Naive thymus-derived CD8-positive, alpha-beta T cell (primary cell): ENCODE results near the gene ISYNA1. TPM values are rescaled to one million over a fixed set of nuclear protein-coding genes. Genes with fewer than 3 reads are reported as not detected.

ENCODE experiments used
- ATAC-seq, 2 donors: fragments of 150-1000 bp; cut with Tn5 transposase in 1 of 2; sonication (Bioruptor Pico), chemical (Tn5 transposase) in 1 of 2; 1 replicate in 1 of 2; 2 replicates in 1 of 2; pipeline ENCODE4 v1.10.0; 2021; ENCODE audit warnings: mild to moderate bottlenecking in 2 of 2, moderate library complexity in 2 of 2
- POLR2A ChIA-PET: fragments of 350-600 bp; sonication (Branson Sonifier 250); formaldehyde crosslinking; loops from one replicate; lab custom pipeline; 2021; ENCODE audit warnings: antibody characterized with exemption; lab: Charles Lee
- DNase-seq, 10 donors: peaks; one replicate each; pipeline versions ENCODE4 v3.0.0 to v3.0.0-alpha.2; 2020 to 2022
- H3K27ac Mint-ChIP-seq, 10 donors: one replicate each; pipeline ENCODE4 v1.8.0; 2020 to 2022; ENCODE audit warnings: mild to moderate bottlenecking in 10 of 10, mixed read lengths in 10 of 10, moderate library complexity in 4 of 10, inconsistent platforms in 1 of 10
- H3K27me3 Mint-ChIP-seq, 5 donors: one replicate each; pipeline ENCODE4 v1.8.0; 2021 to 2022; ENCODE audit warnings: mixed read lengths in 5 of 5
- H3K36me3 Mint-ChIP-seq, 3 donors: one replicate each; pipeline ENCODE4 v1.8.0; 2020 to 2022; ENCODE audit warnings: mixed read lengths in 3 of 3, mild to moderate bottlenecking in 2 of 3, inconsistent platforms in 1 of 3
- H3K4me1 Mint-ChIP-seq, 4 donors: one replicate each; pipeline ENCODE4 v1.8.0; 2021 to 2022; ENCODE audit warnings: mixed read lengths in 4 of 4
- H3K4me3 Mint-ChIP-seq, 10 donors: one replicate each; pipeline ENCODE4 v1.8.0; 2020 to 2022; ENCODE audit warnings: mild to moderate bottlenecking in 10 of 10, mixed read lengths in 10 of 10, moderate library complexity in 6 of 10, inconsistent platforms in 1 of 10
- H3K9me3 Mint-ChIP-seq, 9 donors: one replicate each; pipeline ENCODE4 v1.8.0; 2020 to 2022; ENCODE audit warnings: mixed read lengths in 9 of 9, mild to moderate bottlenecking in 3 of 9, inconsistent platforms in 1 of 9, moderate library complexity in 1 of 9
- polyA plus RNA-seq, 3 donors: library from polyadenylated mRNA; unstranded; fragments of 300-500 nt; fragmentation: Illumina TruSeq; gene quantifications; one replicate each; pipeline ENCODE4 v1.2.3, GENCODE V29; 2021
- total RNA-seq, 8 experiments: library from RNA in 2 of 8; stranded (reverse) in 2 of 8; gene quantifications; one replicate each; pipeline ENCODE4 v1.2.3 and lab custom pipeline; 2021 to 2026

The ISYNA1 gene
- total and polyA plus RNA-seq, 5 experiments from 2014 or later = 28.3 to 63.7 (median 53.2) TPM

DNA sequence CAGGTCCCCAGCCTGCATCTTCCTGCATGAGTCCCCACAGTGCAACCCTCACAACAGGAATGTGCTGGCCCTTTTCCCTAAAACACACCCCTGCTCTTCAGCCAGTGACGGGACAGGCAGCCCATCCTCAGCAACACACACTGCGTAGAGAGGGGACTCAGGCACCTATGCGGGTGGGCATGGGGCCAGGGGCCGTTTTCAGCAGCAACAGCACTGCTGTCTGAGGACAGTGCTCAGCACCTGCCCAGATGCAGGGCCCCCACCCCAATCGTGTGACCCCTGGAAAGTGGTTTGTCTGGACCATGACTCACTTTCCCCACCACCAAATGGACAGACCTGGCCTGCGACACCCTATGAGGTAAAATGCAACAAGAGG is 28.0 kb upstream of the ISYNA1 start:
- Mint-ChIP-seq H3K36me3 (peaks cover 0 to 29% (median 2%) of the 10 kb centered on the region in 3 donors), H3K4me3 (no peak overlapping the region), H3K27ac (no peak overlapping the region), H3K27me3 (no peaks in the 10 kb centered on the region), H3K4me1 (peaks cover 12 to 35% (median 20%) of the 10 kb centered on the region in 4 donors), H3K9me3 (no peaks in the 10 kb centered on the region)
- POLR2A ChIA-PET = interaction anchor here (0.5 kb wide), 1 partner anchor 78 kb away, joined by 8 read pairs; no protein-coding TSS in a partner anchor
- DNase-seq (no peak), ATAC-seq (no peak)

DNA sequence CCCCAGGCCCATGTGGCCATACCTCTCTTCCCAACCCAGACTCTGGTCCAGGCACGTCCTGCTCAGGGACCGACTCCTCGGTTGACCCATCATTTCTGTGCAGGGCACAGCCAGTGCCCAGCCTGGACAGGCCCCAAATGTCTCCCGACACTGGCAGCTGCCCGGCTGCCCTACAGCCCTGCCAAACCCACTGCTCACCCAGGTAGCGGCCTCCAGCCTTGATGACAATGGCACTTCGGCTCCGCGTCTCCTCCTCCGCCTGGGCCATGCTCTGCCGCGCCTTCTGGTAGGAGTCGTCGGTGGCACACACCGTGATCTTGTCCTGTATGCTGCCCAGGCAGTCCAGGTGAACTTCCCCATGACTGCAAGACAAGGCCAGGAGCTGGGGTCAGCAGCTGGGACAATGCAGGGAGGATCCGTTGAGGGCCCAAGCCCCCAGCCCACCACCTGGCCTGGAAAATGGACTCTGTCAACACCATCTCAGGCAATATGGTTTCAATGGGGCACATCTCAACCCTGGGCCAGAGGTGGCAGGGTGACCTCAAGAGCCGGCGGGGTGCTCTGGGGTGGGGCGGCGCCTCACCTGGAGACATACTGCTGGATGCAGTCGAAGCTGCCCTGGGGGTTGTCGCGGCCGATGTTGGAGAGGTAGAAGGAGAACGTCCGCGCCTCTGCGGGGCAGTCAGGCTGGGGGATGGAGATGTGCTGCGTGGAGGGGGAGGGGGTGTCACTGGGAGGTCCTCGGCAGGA is 27.5 kb upstream of the ISYNA1 start:
- no peak for DNase-seq
- H3K27ac Mint-ChIP-seq = peak overlapping the region in 4 of 10 donors; percentile 35 to 67 (median 43)
- no peaks in the 10 kb centered on the region for H3K9me3 Mint-ChIP-seq
- H3K27me3 Mint-ChIP-seq = no peaks in the 10 kb centered on the region
- POLR2A ChIA-PET = interaction anchor here (0.5 kb wide), 1 partner anchor 78 kb away, joined by 8 read pairs; no protein-coding TSS in a partner anchor
- peaks cover 0 to 29% (median 2%) of the 10 kb centered on the region in 3 donors for H3K36me3 Mint-ChIP-seq
- H3K4me1 Mint-ChIP-seq = peaks cover 11 to 30% (median 20%) of the 10 kb centered on the region in 4 donors
- ATAC-seq = no peak
- no peak overlapping the region for H3K4me3 Mint-ChIP-seq

DNA sequence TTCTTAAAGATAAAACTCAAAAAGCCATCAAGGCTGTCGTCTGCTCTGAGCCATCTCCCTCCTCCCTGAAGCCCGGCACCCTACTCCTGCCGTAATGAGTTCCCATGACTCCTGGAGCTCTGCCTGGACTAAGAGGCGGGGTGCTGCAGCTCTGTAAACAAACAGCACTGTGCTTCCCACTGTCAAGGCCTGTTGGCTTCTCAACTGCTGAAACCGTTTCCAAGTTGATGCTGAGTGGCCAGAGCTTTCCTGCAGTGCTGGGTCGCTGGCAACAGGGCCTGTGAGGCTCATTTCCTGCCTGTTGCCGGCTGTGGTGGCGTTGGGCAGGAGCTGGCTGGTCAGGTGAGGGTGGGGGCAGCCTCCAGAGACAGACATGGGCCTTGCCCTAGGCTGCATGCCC is 26.7 kb upstream of the ISYNA1 start:
- Mint-ChIP-seq H3K36me3 (peaks cover 0 to 32% (median 2%) of the 10 kb centered on the region in 3 donors), H3K27me3 (no peaks in the 10 kb centered on the region), H3K27ac (no peak overlapping the region), H3K4me3 (no peak overlapping the region), H3K4me1 (peaks cover 7 to 28% (median 19%) of the 10 kb centered on the region in 4 donors), H3K9me3 (no peaks in the 10 kb centered on the region)
- ATAC-seq (no peak), DNase-seq (no peak)
- POLR2A ChIA-PET = no interaction called here

DNA sequence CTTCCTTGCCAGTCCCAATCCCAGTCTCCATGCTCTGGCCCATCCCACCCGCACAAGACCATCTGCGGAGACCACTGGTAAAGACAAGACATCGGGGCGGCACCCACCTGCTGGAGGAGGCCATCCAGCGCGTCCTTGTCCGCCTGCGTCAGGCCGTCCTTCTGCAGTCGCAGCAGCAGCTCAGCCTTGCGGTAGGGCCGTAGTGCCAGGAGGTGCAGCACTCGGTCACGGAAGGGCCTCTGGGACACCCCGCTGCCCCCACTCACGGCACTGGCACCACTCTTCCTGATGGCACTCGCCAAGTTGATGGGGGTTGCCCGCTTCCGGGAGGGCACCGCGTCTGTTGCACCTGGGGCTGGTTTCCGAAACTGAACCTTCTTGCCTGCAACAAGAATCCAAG is 23.5 kb upstream of the ISYNA1 start:
- no peak overlapping the region for H3K4me3 Mint-ChIP-seq
- H3K4me1 Mint-ChIP-seq = peaks cover 2 to 15% (median 10%) of the 10 kb centered on the region in 4 donors
- POLR2A ChIA-PET = interaction anchor here (0.7 to 1.8 kb wide), 3 partner anchors 17 to 42 kb away, joined by 4 read pairs; no protein-coding TSS in a partner anchor
- no peaks in the 10 kb centered on the region for H3K9me3 Mint-ChIP-seq
- H3K27ac Mint-ChIP-seq = peak overlapping the region in 5 of 10 donors; percentile 35 to 85 (median 41)
- ATAC-seq (no peak), DNase-seq (no peak)
- peaks cover 0 to 58% (median 2%) of the 10 kb centered on the region in 3 donors for H3K36me3 Mint-ChIP-seq
- H3K27me3 Mint-ChIP-seq = no peaks in the 10 kb centered on the region

DNA sequence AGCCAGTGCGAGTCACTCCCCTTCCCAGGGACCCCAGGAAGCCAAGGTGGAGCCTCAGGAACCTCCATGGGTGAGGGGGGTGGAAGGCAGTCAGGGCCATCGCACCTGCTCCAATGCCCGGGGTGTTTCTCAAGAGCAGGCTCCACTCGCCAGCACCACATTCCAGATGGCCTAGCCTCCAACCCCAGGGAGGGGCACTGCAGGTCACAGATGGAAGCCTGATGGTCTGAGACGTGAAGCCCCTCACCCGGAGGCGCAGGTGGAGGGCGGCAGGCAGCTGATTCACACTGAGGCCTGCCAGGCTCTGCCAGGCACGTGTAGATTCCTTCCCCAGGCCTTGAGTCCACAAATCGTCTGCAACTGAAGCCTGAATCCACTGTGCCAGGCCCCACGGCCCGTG is 23.0 kb upstream of the ISYNA1 start:
- DNase-seq = no peak
- no peak for ATAC-seq
- Mint-ChIP-seq H3K27ac (no peak overlapping the region), H3K27me3 (no peaks in the 10 kb centered on the region), H3K9me3 (no peaks in the 10 kb centered on the region), H3K4me1 (peaks cover 2 to 15% (median 10%) of the 10 kb centered on the region in 4 donors), H3K4me3 (no peak overlapping the region), H3K36me3 (peaks cover 0 to 64% (median 2%) of the 10 kb centered on the region in 3 donors)
- POLR2A ChIA-PET = interaction anchor here (1.0 to 1.2 kb wide), 2 partner anchors 18 to 61 kb away, joined by 4 read pairs; partner anchors contain the start of gene ELL

DNA sequence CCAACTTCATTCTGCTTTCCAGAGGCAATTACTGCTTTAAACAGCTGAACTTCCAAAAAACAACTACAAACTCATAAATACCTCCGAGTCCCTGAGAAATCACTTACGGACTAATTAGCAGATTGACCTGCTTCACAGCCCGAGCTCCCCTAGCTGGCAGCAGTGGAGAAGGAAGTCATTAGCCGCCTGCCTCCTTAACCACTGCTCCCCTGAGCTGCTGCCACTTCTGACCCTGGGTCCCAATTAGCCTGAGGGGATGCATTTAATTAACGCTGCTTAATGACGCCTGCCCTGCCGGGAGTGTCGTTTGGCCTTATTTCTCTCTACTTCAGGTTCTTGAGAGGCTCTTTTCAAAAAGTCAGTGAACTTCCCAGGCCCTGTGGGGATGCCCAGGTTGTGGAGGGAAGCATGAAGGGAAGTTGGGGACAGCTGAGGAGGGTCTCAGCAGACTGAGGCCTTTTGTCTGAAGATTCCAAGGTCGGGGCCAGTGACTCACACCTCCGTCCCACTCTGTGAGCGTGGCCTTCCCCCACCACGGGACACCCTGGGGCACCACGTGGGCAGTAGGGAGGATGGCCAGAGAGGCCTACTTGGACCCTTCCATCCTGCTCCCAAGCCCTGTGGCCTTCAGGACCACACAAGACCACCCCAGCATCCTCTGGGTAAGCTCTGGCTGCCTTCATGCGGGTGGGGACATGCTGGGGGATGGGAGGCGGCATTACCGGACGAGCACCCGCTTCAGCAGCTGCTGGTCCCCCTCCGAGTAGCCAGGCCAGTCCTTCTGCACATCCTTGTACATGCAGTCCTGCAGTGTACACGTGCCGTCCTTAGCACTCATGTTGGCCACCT is 19.8 kb upstream of the ISYNA1 start:
- no peaks in the 10 kb centered on the region for H3K27me3 Mint-ChIP-seq
- DNase-seq (no peak), ATAC-seq (no peak)
- peaks cover 0 to 10% (median 4%) of the 10 kb centered on the region in 4 donors for H3K4me1 Mint-ChIP-seq
- POLR2A ChIA-PET = interaction anchor here (0.6 to 0.7 kb wide), 2 partner anchors 87 to 487 kb away, joined by 4 to 5 read pairs; no protein-coding TSS in a partner anchor
- H3K36me3 Mint-ChIP-seq = peaks cover 0 to 69% (median 3%) of the 10 kb centered on the region in 3 donors
- no peaks in the 10 kb centered on the region for H3K9me3 Mint-ChIP-seq
- H3K4me3 Mint-ChIP-seq = no peak overlapping the region
- no peak overlapping the region for H3K27ac Mint-ChIP-seq

DNA sequence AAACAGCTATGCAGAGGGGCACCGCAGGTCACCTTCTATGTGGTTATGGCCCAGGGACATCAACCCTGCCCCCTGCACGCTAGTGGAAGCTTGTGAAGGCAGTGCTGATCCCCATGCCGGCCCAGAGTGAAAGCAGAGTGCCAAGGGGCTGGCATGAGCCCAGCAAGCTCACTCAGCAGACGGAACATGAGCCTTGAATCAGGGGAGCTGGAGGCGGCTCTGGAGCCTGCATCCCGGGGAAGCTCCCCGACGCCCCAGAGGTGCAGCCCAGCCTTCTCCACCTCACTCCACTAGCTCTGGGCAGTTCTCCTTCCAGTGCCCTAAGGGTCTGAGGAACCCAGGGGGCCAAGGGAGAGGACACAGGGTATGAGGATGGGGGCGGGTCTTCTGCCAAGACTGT is 19.0 kb upstream of the ISYNA1 start:
- DNase-seq (no peak), ATAC-seq (no peak)
- H3K9me3 Mint-ChIP-seq = no peaks in the 10 kb centered on the region
- H3K27me3 Mint-ChIP-seq = no peaks in the 10 kb centered on the region
- POLR2A ChIA-PET = interaction anchor here (0.7 kb wide), 2 partner anchors 119 to 488 kb away, joined by 3 to 5 read pairs; no protein-coding TSS in a partner anchor
- peaks cover 0 to 7% (median 4%) of the 10 kb centered on the region in 4 donors for H3K4me1 Mint-ChIP-seq
- H3K4me3 Mint-ChIP-seq = no peak overlapping the region
- peaks cover 0 to 72% (median 3%) of the 10 kb centered on the region in 3 donors for H3K36me3 Mint-ChIP-seq
- H3K27ac Mint-ChIP-seq = no peak overlapping the region

DNA sequence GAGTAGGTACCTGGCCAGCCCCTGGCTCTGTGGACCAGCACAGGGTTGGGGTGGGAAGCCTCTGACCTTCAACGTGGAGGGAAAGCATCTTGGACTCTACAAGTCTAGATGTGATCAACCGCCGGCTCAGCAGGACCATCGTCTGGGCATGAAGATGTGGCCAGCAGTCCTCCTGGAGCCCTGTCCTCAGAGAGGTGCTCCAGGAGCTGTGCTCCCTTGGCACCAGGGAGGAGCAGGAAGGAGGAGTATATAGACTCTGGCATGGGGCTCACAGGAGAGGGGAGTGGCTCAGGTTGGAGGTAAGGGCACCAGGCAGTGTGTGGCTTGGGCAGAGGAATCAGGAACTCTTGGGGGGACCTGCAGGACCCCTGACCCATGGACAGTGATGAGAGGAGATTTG is 18.3 kb upstream of the ISYNA1 start:
- Mint-ChIP-seq H3K4me1 (peaks cover 0 to 3% (median under 1%) of the 10 kb centered on the region in 4 donors), H3K4me3 (no peak overlapping the region), H3K9me3 (no peaks in the 10 kb centered on the region), H3K27ac (peak overlapping the region in 1 of 10 donors; percentile 60), H3K27me3 (no peaks in the 10 kb centered on the region), H3K36me3 (peaks cover 0 to 66% (median 3%) of the 10 kb centered on the region in 3 donors)
- no peak for DNase-seq
- ATAC-seq = no peak
- POLR2A ChIA-PET = interaction anchor here (0.6 to 0.7 kb wide), 2 partner anchors 83 to 118 kb away, joined by 3 to 6 read pairs; no protein-coding TSS in a partner anchor

DNA sequence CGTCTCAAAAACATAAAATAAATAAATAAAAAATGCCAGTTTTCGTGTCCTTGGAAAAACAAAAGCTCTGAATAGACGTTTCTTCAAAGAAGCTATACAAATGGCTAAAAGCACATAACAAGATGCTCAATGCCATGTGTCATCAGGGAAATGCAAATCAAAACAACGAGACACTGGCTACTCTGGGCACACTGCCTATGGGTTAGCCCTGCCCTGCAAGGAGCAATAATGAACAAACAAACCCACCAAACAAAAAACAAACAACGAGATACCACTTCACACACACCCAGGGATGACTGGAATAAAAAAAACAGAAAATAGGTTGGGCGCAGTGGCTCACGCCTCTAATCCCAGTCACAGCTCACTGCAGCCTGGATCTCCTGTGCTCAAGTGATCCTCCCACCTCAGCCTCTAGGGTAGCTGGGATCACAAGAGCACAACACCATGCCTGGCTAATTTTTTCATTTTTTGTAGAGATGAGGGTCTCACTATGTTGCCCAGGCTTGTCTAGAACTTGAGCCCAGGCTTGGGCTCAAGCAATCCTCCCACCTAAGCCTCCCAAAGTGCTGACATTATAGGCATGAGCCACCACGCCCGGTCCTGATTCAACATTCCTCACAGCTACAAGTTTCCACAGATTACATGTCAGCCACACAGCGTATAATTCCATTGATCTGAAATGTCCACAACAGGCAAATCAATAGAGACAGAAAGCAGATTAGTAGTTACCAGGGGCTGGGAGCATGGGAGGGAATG is 15.5 kb upstream of the ISYNA1 start:
- peak overlapping the region in 4 of 10 donors; percentile 21 to 62 (median 44) for H3K27ac Mint-ChIP-seq
- POLR2A ChIA-PET = interaction anchor here (0.6 kb wide), 1 partner anchor 264 kb away, joined by 3 read pairs; no protein-coding TSS in a partner anchor
- H3K27me3 Mint-ChIP-seq = no peaks in the 10 kb centered on the region
- peaks cover 3 to 8% (median 5%) of the 10 kb centered on the region in 4 donors for H3K4me1 Mint-ChIP-seq
- H3K4me3 Mint-ChIP-seq = no peak overlapping the region
- ATAC-seq (no peak), DNase-seq (no peak)
- H3K9me3 Mint-ChIP-seq = no peaks in the 10 kb centered on the region
- peaks cover 0 to 64% (median 5%) of the 10 kb centered on the region in 3 donors for H3K36me3 Mint-ChIP-seq

DNA sequence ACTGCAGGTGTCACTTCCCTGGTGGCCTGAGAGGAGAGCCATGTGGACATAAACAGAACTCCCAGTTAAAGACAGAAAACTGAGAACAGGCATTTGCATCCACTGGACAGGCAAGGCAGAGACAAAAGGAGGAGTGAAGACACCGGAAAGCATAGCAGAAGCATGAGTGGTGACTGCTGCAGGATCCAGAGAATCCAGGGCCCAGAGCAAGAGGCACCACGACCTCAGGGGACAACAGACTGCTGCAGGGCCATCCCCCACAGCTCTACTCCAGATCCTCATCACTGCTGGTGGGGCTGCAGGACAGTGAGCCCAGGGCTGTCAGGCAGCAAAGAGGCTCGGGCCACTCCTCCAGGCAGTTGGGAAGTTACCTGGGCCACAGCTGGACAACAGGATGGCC is 14.5 kb upstream of the ISYNA1 start:
- Mint-ChIP-seq H3K4me1 (peaks cover 3 to 10% (median 6%) of the 10 kb centered on the region in 4 donors), H3K27me3 (no peaks in the 10 kb centered on the region), H3K4me3 (no peak overlapping the region), H3K9me3 (no peaks in the 10 kb centered on the region), H3K27ac (peak overlapping the region in 1 of 10 donors; percentile 27), H3K36me3 (peaks cover 0 to 60% (median 5%) of the 10 kb centered on the region in 3 donors)
- DNase-seq (no peak), ATAC-seq (no peak)
- POLR2A ChIA-PET = no interaction called here

DNA sequence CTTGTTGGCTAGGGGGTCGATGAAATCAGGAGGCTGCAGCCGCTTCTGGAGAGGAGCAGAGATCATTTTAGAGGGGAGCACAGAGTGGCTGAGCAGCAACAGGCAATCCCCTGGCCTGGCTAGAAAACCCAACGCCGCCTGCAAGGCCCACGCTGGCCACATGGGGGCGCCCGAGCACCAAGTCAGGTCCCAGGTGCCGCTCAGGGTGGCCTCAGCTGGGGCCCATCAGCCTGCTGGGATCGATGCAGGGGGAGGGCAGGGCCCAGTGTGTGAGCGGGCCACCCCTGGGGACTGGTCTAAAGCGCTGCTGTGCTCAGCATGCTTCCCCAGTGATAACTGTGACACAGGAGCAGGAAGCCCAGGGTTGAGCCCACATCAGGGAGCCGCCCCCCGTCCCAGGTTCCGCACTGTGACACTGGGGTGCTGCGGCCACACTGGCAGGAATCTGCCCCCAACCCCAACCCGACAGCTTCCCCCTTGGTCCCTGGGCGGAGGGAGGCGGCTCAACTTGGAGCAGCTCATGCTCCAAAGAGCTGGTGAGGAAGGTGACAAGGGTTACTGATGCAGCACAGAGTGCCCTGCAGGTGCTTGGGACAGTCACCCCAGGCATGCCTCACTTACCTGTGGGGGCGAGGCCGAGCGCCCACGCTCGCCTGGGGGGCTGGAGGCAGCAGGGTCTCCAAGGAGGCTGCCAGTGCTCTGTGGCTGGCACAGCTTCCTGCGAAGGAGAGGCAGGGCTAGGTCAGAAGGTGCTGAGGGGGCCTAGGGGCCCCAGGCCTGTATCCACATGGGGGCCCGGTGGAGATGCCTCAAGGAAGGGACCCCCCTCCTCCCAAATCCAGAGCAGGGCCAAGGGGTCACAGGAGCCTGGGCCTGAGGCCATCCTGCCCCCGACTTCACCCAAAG is 13.3 kb upstream of the ISYNA1 start:
- Mint-ChIP-seq H3K4me1 (peaks cover 3 to 10% (median 6%) of the 10 kb centered on the region in 4 donors), H3K27me3 (no peaks in the 10 kb centered on the region), H3K36me3 (peaks cover 0 to 60% (median 9%) of the 10 kb centered on the region in 3 donors), H3K27ac (peak overlapping the region in 1 of 10 donors; percentile 44), H3K9me3 (no peaks in the 10 kb centered on the region), H3K4me3 (no peak overlapping the region)
- POLR2A ChIA-PET = interaction anchor here (0.6 to 1.4 kb wide), 3 partner anchors 13 to 228 kb away, joined by 3 to 4 read pairs (median 3); no protein-coding TSS in a partner anchor
- peak; percentile 92 to 93 for ATAC-seq
- peak; percentile 70 to 93 (median 85) for DNase-seq
